Stimulated activated CD8-positive, alpha-beta memory T cell treated with anti-CD3 and anti-CD28 coated beads, Interleukin-7, amount 100 ng/mL, for 24 hours (primary cell): ENCODE data around the gene CDC16.
"Not testable (repeated sequence)": the region's sequence is repeated elsewhere in the genome, so short reads cannot be mapped to it uniquely, and the experiment has no call there.

ENCODE experiments used
- DNase-seq: peaks from one replicate; pipeline ENCODE4 v3.0.0-alpha.2; 2020; ENCODE audit warnings: low read depth

The CDC16 gene

GRCh38 chr13:114227528-114227927, 7.2 kb upstream of the CDC16 start:
- DNase-seq = no peak

GRCh38 chr13:114228176-114228575, 6.5 kb upstream of the CDC16 start:
- DNase-seq = no peak

- no peak for DNase-seq
Measured at GRCh38 chr13:114229506-114229905, 5.2 kb upstream of the CDC16 start.

- no peak for DNase-seq
Measured at GRCh38 chr13:114230117-114230516, 4.6 kb upstream of the CDC16 start.

GRCh38 chr13:114230575-114230974, 4.1 kb upstream of the CDC16 start:
- DNase-seq = no peak

- DNase-seq = no peak
Measured at GRCh38 chr13:114231886-114232285, 2.8 kb upstream of the CDC16 start.

GRCh38 chr13:114234266-114234644, 442 bp upstream of the CDC16 start:
- DNase-seq = no peak

GRCh38 chr13:114235697-114236096, 1.0 kb downstream of the CDC16 start:
- DNase-seq = no peak

GRCh38 chr13:114236227-114236626, 1.5 kb downstream of the CDC16 start:
- DNase-seq = no peak

GRCh38 chr13:114237415-114238112, 2.9 kb downstream of the CDC16 start:
- DNase-seq = no peak

GRCh38 chr13:114241918-114242317, 7.2 kb downstream of the CDC16 start:
- no peak for DNase-seq

- no peak for DNase-seq
Measured at GRCh38 chr13:114243971-114244370, 9.3 kb downstream of the CDC16 start.

- no peak for DNase-seq
Measured at GRCh38 chr13:114244637-114245036, 9.9 kb downstream of the CDC16 start.

- DNase-seq = no peak
Measured at GRCh38 chr13:114248011-114248410, 13.3 kb downstream of the CDC16 start.

- DNase-seq = no peak
Measured at GRCh38 chr13:114249077-114249476, 14.4 kb downstream of the CDC16 start.

GRCh38 chr13:114251639-114252440, 17.1 kb downstream of the CDC16 start:
- not testable (repeated sequence) for DNase-seq

- no peak for DNase-seq
Measured at GRCh38 chr13:114256547-114256946, 21.9 kb downstream of the CDC16 start.

GRCh38 chr13:114257014-114257413, 22.3 kb downstream of the CDC16 start:
- no peak for DNase-seq

- DNase-seq = no peak
Measured at GRCh38 chr13:114258589-114258988, 23.9 kb downstream of the CDC16 start.

- DNase-seq = no peak
Measured at GRCh38 chr13:114259374-114259773, 24.7 kb downstream of the CDC16 start.

GRCh38 chr13:114259974-114260373, 25.3 kb downstream of the CDC16 start:
- no peak for DNase-seq

GRCh38 chr13:114260814-114261213, 26.1 kb downstream of the CDC16 start:
- DNase-seq = no peak

GRCh38 chr13:114261328-114261965, 26.8 kb downstream of the CDC16 start:
- DNase-seq = no peak
